CD4-positive, alpha-beta T cell treated with Interleukin-12 subunit alpha and Interleukin-12 subunit beta, for 1 hour (primary cell): ENCODE data around the gene GSTM1.
"Not testable (repeated sequence)": the region's sequence is repeated elsewhere in the genome, so short reads cannot be mapped to it uniquely, and the experiment has no call there.

Experiments
- DNase-seq: peaks from one replicate; pipeline ENCODE4 v3.0.0-alpha.2; 2020

The GSTM1 gene

DNA sequence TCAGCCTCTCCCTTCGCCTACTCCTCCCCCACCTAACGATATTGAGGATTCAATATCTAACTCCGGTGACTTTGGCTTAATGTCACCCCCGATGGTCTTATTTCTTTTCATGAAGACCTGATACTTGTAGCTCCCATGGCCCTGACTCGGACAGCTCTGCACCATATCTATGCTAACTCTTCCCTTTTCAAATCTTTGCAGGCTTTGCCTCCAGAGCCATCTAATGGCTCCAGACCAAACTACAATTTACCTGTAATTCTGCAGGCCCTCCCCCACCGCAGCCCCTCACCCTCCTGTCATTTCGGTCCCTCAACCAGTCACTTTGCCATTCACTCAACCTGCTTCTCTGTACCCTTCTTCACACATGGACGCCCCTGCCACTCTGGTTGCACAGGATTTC is 16.6 kb downstream of the GSTM1 start:
- DNase-seq, result no peak

DNA sequence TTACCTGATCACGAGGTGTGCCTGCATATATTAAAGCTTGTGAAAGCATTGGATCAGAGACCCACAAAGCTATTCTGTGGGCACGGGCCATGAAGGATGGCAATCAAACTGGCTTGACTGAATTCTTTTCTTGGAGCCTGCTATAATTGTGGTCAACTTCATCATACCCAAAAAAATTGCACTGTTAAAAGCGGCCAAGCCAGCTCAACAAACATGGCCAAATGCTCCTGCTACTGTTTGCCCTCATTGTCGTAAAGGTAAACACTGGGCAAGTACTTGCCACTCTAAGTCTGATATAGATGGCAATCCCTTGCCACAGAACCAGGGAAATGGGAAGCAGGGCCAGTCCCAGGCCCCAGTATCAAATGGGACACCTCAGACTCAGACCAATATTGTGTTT is 17.8 kb downstream of the GSTM1 start:
- DNase-seq, result no peak

DNA sequence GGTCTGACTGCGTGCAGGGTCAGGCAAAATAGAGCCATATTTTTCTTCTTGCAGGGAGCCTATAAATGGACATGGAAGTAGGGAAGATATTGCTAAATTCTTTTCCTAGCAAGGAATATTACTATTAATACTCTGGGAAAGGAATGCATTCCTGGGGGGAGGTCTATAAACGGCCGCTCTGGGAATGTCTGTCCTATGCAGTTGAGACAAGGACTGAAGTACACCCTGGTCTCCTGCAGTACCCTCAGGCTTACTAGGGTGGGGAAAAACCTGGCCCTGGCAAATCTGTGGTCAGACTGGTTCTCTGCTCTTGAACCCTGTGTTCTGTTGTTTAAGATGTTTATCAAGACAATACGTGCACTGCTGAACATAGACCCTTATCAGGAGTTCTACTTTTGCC is 21.3 kb downstream of the GSTM1 start:
- not testable (repeated sequence) for DNase-seq

DNA sequence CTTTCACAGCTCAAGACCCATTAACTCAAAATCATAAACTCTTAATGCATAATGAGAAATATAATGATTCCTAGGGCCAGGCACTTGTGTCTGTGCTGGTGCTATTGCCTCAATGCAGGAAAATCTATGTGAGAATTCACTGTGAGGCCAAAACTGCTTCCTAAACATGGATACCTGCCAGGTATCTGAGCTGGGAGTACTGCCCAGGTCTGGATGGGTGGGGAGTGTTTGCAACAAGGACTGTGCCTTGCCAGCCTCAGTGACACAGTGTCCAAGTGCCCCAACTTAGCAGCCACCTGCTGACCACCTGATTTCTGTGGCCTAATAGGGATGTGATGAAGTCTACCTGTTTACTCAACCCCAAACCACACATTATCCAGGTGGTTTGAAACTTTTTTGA is 22.2 kb downstream of the GSTM1 start:
- DNase-seq, result not testable (repeated sequence)

DNA sequence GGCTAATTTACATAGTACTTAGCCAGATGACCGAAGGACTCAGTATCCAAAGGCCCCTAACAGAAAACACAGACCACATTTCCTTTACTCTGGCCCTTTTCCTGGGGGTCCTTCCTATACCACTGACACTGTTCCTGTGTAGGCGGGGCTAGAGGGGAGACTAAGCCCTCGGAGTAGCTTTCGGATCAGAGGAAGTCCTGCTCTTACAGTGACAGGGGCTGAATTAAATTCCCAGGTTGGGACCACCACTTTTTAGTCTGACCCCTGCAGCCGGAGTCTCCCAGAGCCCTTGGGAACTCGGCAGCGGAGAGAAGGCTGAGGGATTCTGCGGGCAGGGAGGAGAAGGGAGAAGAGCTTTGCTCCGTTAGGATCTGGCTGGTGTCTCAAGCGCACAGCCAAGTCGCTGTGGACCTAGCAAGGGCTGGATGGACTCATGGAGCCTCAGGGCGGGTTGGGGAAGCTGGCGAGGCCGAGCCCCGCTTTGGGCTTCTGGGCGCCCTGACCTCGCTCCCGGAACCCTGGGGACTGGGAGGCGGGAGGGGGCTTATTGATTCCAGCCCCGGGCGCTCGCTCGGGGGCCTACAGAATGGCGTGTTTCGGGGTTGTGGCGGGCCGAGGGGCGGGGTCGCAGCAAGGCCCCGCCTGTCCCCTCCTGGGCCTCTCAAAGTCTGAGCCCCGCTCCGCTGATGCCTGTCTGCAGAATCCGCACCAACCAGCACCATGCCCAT is 24.1 kb downstream of the GSTM1 start, which contains the start of gene GSTM5:
TSS of gene GSTM5 (plus strand) at position 659 of the 728 bp plus-strand sequence. CDS start at position 721, 62 bp downstream.
- not testable (repeated sequence) for DNase-seq

DNA sequence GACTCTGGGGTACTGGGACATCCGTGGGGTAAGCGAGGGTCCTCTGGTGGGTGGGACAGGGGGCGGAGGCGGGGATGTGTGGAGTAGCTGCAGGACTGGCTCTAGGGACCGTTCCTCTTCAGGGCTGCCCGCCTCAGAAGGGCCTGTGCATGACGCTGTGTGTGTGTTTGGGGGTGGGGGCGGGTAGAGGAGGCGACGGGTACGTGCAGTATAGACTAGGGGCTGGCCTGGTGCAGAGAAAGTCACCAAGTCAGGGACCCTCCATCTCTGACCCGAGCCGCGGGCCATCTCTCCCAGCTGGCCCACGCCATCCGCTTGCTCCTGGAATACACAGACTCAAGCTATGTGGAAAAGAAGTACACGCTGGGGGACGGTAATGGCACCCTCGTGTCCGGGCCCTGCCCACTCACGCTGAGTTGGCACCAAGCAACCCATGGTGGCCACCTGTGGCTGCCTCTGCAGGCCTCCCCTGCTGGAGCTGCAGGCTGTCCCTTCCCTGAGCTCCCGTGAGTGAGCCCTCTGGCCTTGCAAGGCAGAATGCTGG is 24.8 kb downstream of the GSTM1 start:
- no peak for DNase-seq

DNA sequence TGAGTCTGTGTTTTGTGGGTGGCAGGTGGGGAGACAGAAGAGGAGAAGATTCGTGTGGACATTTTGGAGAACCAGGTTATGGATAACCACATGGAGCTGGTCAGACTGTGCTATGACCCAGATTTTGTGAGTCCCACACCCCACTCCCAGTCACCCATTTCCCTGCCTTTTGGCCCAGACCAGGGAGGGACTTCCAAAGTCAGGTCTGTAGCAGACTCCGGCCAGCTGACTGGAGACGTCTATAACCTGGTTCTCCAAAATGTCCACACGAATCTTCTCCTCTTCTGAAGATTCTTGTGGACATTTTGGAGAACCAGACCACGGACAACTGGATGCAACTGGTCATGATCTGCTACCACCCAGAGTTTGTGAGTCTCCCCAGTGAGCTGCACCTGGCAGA is 26.0 kb downstream of the GSTM1 start:
- DNase-seq, result no peak

DNA sequence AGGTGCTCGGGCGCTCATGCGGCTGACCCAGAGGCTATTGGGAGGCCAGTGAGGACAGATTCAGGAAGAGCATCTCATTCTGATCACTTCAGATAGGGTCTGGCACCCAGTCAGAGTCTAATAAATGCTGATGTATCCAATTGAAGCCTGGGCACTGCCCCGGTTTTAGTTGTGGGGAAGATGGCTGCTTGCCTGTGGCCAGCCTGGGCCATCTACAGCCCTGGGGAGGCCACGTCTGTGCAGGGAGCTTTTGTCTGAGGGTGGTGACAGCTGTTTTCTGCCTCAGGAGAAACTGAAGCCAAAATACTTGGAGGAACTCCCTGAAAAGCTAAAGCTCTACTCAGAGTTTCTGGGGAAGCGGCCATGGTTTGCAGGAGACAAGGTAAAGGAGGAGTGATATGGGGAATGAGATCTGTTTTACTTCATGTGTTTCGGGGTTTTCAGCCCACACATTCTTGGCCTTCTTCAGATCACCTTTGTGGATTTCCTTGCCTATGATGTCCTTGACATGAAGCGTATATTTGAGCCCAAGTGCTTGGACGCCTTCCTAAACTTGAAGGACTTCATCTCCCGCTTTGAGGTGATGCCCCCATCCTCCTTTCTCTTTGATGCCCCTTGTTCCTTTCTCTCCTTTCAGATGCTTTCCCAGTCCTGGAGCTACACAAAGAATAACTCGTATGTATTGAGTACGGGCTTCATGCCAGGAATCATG is 27.2 kb downstream of the GSTM1 start:
- no peak for DNase-seq

DNA sequence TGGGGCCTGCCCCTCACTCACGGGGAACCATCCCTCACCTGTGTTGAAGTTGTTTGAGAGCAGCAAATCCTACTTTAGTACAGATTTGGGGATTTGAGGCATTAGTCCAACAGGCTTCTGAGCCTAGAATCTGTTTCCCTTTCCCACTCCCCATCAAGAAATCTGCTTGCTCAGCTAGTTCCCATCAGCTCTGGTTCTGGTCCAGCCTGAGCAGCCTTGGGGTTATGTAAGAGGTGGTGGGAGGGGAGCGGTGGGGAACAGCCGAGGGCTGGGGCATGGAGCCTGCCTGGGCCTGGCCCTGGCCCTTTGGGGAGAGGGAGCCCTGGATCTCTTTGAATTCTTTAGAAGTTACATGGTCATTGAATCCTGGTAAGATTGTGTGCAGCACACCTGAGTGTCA is 28.5 kb downstream of the GSTM1 start:
- DNase-seq, result no peak

DNA sequence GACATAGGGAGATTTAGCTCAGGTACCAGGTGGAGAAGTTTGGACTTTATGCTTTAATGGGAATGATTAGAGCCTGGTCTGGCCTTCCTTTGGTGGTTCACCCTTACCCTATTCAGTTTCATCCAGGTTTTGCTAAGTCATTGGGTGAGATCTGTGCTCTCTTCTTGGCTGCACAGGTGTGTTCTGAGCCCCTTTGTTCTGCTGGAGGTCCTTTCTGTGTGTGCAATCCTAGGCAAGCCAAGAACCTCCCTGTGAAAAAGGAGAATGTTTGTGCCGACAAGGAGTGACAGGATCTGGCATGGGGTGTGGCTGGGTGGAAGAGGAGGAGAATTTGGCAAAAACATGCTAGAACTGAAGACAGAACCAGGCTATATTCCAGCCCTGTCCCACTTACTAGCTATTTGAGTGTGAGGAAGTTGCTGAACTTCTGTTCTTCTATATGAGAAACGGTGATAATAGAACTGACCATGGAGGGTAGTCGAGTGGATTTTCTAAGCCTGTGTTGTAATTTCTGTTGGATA is 29.0 kb downstream of the GSTM1 start:
- no peak for DNase-seq

DNA sequence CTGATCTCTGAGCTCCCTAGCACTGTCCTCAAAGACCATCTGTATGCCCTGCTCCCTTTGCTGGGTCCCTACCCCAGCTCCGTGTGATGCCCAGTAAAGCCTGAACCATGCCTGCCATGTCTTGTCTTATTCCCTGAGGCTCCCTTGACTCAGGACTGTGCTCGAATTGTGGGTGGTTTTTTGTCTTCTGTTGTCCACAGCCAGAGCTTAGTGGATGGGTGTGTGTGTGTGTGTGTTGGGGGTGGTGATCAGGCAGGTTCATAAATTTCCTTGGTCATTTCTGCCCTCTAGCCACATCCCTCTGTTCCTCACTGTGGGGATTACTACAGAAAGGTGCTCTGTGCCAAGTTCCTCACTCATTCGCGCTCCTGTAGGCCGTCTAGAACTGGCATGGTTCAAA is 30.1 kb downstream of the GSTM1 start:
- no peak for DNase-seq

DNA sequence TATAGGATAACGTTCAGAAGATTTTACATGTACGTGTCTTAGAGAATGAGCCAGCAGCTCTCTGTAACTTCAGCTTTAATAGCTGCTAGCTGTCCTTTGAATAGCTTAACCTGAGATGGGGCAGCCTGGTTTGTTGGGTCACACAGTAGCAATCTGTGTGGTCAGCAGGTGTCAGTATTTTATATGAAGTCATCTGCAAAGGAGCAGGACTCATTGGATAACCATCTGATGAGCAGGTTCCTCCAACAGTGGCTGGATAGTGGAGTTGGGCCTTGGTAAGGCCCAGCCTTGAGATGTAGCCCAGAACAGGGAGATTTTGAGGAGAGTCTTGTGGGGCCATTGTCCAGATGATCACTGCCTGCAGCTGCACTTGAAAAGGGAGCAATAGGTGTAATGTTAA is 30.9 kb downstream of the GSTM1 start:
- no peak for DNase-seq

DNA sequence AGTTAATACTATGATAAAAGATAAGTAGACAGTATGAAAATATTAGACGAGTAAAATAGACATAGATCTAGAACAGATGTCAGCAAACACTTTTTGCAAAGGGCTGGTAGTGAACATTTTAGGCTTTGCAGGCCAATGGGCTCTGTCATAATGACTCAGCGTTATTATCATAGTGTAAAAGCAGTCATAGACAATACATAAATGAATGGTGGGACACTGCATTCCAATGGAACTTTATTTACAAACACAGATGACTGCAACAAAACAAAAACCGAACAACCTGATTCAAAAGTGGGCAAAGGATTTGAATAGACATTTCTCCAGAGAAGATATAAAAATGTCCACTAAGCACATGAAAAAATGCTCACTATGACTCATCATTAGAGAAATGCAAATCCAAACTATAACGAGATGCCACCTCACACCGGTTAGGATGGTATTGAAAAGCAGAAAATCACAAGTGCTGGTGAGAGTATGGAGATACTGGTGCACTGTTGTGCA is 31.8 kb downstream of the GSTM1 start:
- no peak for DNase-seq

DNA sequence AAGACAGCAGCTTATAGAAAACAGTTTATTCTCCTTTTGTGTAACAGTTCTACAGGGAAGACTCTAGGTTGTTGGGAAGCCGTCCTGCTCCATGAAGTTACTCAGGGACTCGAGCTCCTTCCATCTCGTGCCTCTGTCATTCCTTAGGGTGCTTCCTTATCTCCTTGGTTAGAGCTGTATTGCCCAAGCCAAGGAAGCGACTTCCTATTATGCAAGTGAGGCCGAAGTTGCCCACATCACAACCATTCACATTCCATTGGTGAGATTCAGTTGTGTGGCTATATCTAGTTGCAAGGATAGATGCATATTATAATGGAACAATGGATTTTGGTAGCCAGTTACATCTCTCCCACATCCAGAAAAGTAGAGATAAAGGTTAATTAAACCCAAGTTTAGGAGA is 33.4 kb downstream of the GSTM1 start:
- DNase-seq, result no peak

DNA sequence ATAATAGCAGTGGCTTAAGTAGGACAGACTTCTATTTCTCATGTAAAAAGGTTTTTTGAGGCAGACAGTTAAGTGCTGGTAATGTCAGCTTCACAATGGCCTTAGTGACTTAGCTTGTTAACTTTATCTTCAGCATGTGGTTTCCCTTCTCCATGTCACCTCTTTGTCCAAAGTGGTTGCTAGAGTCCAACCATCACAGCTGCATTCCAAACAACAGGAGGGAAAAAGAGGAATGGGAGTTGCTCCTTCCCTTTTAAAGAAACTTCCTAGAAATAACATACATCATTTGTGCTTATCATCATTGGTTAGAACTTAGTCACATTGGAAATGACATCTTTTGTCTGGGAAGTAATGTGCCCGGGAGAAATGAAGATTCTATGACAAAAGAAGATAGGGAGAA is 34.4 kb downstream of the GSTM1 start:
- DNase-seq, result no peak

DNA sequence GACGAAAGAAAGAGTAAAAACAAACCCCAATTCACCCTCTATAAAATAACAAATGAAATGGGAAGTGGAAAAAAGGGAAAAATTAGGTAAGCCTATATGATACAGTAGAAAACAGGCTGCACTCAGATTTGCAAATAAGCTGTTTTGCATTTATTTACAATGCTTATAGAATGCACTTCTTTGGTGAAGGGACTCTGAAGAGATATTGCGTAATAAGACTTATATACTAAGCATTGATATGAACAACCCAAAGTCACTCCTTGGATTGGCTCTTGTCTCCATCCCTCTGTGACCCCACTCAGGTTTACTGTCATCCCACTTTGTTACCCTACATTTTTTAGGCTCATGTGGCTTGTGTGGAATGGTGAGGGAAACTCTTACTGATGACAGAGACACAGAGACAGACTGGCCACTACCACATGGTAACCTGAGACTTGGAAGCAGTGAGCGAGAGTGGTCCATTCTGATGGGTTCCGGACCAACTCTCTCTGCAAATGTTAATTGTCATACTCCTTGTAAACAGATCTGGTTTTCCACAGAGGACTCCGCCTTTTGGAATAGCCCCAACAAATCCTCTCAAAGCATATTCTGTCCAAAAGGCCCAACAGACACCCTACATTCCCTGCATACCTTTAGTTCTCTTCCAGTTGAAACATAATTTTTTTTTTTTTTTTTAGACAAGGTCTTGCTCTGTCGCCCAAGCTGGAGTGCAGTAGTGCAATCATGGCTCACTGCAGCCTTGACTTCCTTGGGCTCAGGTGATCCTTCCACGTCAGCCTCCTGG is 35.5 kb downstream of the GSTM1 start:
- no peak for DNase-seq

DNA sequence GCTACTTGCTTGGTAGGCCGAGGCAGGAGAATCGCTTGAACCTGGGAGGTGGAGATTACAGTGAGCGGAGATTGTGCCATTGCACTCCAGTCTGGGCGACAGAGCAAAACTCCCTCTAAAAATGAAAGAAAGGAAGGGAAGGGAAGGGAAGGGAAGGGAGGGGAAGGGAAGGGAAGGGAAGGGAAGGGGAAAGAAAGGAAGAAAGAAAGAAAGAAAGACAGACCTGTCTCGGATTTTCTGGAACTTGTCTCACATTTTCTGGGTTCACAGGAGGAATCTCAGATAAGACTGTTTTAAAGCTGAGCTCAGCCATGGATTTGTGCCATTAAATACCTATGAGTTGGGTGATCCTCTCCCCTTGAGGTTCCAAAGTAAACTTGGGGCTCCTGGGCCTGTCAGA is 37.3 kb downstream of the GSTM1 start:
- no peak for DNase-seq

DNA sequence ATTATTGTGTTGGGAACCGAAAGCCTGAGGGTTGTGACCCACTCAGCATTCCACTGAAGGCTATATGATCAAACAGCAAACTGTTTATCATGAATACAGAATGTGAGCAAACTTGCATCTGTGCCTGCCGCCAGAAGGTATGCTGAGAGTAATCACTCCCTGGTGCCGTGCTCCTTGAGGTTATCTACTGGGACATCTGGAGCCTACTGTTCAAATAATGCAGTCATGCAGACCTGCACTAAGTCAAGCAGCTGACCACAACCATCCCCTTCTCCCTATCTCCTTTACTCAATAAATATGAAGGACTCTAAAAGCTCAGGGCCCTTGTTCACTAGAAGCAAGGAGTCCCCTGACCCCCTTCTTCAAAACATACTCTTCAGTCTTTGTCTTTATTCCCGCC is 37.9 kb downstream of the GSTM1 start:
- DNase-seq, result no peak

DNA sequence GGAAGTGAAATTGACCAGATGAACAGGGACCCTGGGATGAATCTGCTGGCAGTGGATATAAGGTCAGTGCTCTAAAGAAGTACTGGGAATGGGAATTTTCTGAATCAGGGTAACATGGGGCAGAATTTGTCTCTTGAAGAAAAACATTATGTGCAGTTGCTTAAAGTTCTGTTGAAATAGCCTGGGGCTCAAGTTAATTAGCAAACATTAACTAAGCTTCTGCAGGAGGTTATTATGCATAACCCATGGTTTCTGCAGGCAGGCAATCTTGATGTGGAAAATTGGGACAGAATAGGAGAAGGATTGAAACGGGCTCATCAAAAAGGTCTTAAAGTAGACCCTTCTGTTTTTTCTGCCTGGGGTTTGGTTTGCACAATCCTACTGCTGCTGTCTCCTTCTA is 38.4 kb downstream of the GSTM1 start:
- DNase-seq, result no peak

DNA sequence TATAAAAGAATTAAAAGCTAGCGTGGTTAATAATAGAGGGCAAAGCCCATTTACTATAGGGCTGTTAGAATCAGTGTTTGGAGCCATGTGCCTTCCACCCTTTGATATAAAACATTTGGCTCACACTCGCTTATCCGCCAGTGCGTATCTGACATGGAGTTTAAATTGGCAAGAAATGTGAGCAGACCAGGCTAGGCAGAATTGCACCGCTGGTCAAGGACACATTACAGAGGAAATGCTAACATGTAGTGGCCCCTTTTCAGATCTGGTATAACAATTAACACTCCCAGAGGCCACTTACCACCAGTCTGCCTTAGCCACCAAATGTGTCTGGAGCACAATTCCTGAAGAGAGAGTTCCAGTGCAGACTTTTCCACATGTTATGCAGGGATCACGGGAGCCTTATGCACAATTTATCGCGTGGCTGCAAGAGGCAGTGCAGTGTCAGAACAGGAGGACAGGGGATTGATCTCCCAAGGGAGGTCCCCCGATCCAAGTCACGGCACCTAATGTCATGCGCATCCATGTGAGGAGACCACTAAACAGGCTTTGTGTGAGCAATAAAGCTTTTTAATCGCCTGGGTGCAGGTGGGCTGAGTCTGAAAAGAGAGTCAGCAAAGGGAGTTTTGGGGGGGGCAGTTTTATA is 39.2 kb downstream of the GSTM1 start:
- no peak for DNase-seq

DNA sequence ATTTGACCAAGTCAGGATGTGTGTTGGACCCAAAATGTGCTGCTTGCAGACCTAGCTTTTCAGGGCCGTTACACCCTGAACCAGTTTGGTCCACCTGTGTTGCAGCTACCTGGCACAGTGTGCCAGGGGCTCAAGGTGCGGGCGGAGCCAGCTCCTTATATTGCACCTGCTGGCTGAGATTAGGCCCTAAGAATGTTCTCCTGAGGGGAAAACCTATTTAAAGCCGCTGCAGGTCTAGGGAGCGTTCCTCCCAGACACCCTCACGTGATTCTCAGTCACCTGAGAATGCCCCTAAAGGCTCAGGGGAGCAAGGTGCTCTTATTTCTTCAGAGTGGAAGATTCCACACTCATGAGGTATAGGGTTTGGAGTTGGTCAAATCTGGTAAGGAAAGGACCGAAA is 41.3 kb downstream of the GSTM1 start:
- no peak for DNase-seq

DNA sequence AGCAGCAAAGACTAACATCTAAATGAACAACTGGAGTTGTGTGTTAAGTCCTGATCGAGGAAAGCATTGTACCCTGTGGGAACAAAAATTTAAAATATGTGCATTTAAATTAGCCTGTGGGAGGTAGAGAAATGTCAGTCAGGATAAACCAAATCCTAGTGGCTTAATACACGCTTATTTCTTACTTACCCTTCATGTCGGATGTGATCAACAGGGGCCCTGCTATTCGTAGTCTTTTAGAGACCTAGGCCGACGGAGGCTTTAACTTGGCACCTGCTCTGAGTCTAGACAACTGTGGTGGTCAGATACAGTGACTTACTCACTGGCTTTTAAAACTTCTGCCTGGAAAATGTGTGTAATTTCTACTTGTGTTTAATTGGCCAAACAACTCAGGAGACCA is 43.0 kb downstream of the GSTM1 start:
- DNase-seq, result no peak
